CD4-positive, alpha-beta T cell treated with Interleukin-12 subunit alpha and Interleukin-12 subunit beta, for 1 hour (primary cell): ENCODE results near the gene PAIP2B.
"Not testable (repeated sequence)": the region's sequence is repeated elsewhere in the genome, so short reads cannot be mapped to it uniquely, and the experiment has no call there.

Experiments used
- DNase-seq: peaks from one replicate; pipeline ENCODE4 v3.0.0-alpha.2; 2020

Gene PAIP2B

DNA sequence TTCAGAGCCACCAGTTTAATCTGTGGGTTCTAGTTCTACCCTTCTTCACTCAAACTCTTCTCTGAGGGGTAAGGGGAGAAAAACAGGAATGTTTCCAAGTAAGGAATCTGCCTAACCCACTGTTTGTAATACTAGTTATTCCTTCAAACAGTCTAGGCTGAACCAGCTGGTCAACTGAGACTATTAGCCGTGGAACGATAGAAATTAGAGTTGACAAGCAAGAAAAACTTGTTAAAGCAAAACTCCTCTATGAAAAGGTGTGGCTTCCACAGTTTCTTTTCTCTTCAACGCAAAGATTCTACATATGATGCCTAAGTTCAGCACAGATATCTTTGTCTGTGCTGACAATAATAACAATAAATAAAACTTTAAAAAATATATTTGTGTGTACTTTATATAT is 11.5 kb downstream of the PAIP2B start:
- DNase-seq = no peak

DNA sequence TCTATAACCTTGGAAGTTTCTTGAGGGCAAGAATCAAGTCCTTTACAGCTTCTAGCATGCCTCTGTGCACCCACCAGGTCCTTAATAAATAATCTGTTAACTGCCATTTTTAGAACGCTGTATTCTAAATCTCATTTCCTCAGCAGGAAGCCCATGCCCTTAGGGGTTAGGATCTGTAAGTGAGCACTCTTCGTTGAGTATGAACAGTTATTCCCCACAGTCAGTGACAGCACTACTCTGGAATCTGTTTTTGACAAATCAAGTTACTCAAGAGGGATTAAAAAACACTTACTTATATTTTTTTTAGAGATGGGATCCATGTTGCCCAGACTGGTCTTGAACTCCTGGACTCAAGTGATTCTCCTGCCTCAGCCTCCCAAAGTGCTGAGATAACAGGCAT is 14.6 kb downstream of the PAIP2B start:
- DNase-seq = no peak

- DNase-seq = no peak
Observed at GRCh38 chr2:71210292-71210691, 16.6 kb downstream of the PAIP2B start.

GRCh38 chr2:71208756-71209155 is 18.1 kb downstream of the PAIP2B start:
- no peak for DNase-seq

- no peak for DNase-seq
Observed at GRCh38 chr2:71207601-71208000, 19.3 kb downstream of the PAIP2B start.

- DNase-seq = no peak
Observed at GRCh38 chr2:71206271-71206670, 20.6 kb downstream of the PAIP2B start.

- no peak for DNase-seq
Observed at GRCh38 chr2:71191570-71191943, 35.3 kb downstream of the PAIP2B start.

- no peak for DNase-seq
Observed at GRCh38 chr2:71190656-71191569, 36.0 kb downstream of the PAIP2B start.

DNA sequence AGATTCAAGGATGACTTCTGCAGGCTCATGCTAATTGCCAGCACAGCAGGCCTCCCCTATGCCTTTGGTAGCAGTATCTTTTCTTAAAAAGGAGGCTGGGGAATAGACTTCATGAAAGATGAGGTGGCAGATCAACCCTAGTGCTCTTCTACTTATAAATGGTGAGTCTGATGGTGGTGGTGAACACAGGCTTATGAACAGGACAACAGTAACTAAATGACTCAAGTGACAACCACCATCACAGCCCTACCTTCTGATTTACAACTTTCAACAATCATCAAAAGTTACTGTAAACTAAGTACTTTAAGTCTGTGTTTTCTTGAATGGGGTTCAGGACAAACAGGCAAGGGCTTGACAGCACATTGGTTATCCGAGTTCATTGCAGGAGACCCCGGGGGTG is 39.3 kb downstream of the PAIP2B start:
- DNase-seq = no peak

DNA sequence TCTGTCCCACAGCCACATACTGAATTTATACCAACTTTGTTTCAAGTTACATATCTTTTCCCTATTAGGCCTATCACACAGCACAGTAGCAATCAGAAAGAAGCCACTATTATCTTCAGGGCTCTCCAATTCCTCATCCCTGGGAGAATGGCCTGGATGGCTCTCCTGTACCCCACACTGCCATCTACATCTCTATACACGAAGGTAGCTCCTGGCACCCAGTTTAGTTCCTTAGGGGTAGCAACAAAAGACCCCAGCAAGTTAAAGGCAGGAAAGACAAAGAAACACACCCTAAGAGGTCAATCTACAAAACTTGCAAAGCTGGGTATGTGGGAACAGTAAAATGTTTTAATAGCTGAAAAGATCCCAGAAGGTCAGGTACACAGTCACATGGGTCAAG is 39.9 kb downstream of the PAIP2B start:
- no peak for DNase-seq

DNA sequence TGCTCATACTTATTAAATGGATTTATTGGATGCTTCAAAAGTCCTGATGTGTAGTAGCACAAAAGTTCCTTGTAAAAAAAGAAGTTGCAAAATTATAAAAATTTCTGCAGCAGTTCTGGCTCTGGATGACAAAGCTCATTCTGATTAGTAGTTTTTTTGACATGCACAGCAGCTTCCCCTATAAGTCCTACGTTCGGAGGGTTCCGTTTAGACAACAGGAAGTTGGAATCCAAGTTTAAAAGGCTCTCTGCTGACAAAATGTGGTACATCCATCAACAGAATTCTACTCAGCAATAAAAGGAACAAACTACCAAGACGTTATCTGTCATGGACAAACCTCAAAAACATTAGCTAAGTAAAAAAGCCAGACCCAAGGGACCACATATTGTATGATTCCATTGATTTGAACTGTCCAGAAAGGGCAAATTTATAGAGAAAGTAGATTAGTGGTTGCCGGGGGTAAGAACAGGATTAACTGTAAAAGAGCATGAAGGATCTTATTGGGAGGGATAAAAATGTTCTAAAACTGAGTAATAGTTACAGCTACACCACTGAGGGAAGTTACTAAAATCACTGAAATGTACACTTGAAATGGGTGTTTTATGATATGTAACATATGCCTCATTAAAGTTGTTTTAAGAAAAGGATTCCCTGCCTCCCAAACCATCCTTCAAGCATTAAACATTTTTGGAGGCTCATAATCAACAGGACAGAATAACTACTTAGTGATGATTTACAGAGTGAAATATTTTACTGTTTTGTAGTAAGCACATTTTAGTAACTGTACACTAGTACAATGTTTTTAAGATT is 43.4 kb downstream of the PAIP2B start:
- not testable (repeated sequence) for DNase-seq

- no peak for DNase-seq
Observed at GRCh38 chr2:71181316-71181715, 45.6 kb downstream of the PAIP2B start.

DNA sequence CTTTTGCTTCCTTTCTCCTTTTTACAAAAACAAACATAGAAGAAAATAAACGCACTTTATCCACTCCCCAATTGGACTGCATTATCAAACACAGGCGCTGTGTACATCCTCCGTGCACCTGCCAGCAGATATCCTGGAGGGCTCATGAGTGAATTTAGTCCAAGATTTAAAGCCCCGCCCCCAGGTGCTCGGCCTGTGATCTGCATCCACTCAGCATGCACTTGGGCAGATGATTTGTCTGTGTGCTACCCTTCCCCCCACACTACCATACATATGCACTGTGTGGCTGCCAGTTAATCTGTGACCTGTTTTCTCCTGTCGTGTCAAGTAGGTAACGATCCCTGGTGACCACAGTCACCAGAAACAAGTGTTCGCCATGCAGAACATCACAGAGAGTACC is 48.1 kb downstream of the PAIP2B start:
- not testable (repeated sequence) for DNase-seq

GRCh38 chr2:71174207-71174606 is 52.7 kb downstream of the PAIP2B start:
- DNase-seq = no peak

- no peak for DNase-seq
Observed at GRCh38 chr2:71173096-71173495, 53.8 kb downstream of the PAIP2B start.

GRCh38 chr2:71166812-71167211 is 60.1 kb downstream of the PAIP2B start:
- no peak for DNase-seq

GRCh38 chr2:71157124-71157793 is 69.6 kb downstream of the PAIP2B start:
- peak; percentile 47 for DNase-seq

DNA sequence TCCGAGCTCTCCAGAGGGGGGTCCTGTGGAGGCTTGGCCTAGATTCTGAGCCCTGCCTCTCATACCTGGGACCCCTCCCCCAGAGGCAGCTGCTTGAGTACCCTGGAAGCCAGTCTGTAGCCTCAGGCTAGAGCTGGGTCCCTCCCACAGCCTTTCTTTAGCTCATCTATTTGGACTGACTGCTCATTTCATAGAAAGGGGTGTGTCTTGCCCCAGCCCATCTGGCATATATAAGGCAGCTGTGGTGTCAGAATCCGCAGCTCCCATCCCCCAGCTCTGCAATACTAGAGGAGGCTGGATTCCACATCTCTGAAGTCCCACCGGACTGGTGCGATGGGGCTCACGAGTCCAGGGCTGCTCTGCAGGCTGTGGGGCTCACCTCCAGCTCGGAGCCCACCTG is 70.3 kb downstream of the PAIP2B start:
- no peak for DNase-seq

DNA sequence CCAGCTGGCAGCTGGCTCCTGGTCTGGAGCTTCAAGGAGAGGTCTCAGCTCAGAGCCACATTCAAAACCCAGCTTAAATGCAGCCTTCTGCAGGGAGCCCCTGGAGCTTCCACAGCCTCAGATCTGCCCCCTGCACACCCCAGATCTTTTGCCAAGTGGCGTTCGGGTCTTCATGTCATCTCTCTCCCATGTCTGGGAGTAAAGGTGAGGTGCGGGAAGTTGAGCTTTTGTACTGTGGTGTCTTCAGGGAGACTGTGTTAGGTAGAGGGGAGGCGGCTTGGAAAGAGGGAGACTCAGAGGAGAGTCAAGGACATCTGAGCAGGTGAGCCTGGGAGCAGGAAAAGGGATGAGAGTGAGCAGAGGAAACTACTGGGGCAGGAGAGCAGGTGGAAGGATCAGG is 71.1 kb downstream of the PAIP2B start:
- no peak for DNase-seq

GRCh38 chr2:71154798-71155197 is 72.1 kb downstream of the PAIP2B start:
- no peak for DNase-seq

DNA sequence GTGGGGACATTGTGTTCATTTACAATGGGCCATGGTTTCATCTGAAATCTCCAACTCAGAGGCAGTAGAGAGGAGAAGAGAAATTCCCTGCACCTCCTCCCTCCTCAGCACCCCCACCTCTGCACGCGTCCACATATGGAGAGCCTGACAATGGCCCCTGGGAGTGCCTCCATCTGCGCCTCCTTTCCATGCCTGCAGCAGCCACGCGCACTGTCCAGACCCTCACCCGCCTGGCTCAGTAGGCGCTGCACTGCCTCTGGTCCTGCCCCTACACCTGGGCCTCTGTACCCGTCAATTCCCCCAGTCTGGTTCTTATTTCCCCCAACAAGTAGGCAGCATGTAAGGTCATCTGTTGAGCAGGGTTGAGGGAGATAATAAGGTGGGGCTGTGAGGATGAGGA is 72.6 kb downstream of the PAIP2B start:
- DNase-seq = no peak

DNA sequence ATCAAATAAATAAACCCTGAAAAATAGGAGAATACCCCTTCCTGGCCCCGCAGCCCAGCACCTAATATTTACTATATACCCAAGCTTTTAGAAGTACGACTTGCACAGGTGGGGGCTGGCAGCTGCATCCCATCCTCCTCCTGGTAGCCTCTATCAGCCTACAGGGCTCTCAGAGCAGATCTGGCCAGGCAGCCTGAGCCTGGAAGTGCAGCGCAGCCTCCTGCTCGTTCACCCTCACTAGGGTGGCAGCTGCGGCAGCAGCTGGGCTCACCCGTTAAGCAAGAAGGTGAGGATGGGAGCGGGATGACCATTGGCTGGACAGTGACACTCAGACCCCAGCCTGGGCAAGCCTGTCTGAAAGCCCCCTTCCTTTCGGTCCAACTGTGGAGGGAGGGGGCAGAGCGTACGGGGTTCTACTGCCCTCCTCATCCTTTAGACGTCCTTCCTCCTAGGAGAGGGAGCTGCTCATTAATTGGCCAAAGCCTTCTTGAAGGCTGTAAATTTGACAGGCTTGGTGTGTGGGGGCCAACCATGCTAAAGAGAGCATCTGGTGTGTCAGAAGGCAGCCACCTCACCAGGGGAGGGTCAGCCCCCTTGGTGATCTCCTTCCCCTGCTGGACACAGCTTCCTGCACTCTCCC is 73.2 kb downstream of the PAIP2B start:
- DNase-seq = no peak

DNA sequence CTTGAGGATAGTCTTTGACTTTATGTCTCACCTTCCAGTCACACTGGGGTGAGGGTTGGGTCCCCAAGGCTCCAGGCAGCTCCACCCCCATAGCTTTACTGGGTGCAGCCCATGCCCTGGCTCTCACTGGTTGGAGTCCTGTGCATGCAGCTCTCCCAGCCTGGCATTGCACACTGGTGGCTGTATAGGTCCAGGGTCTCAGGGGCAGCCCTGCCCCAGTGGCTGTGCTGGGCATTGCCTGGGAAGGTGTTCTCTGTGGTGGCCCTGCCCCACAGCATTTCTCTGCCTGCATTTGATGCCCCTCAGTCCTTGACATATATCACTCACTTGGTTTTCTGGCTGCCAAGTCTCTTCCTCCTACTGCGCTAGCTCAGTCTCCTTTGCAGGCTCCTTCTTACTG is 75.3 kb downstream of the PAIP2B start:
- DNase-seq = no peak
